GM21825 (cell line): ENCODE measurements around the gene SREBF2.
"Not testable (repeated sequence)": the region's sequence is repeated elsewhere in the genome, so short reads cannot be mapped to it uniquely, and the experiment has no call there.

Experiments used
- ATAC-seq: cut with Tn5 transposase; IDR thresholded peaks from one replicate; pipeline ENCODE4 v1.9.1; 2021; ENCODE audit warnings: mild to moderate bottlenecking, moderate library complexity; ENCODE audit not compliant: unreplicated experiment

Gene SREBF2

GRCh38 chr22:41939981-41940831, 107.3 kb downstream of the SREBF2 start:
- ATAC-seq = peak; percentile 47

- peak; percentile 34 for ATAC-seq
Measured at GRCh38 chr22:41940832-41941765, 108.2 kb downstream of the SREBF2 start.

DNA sequence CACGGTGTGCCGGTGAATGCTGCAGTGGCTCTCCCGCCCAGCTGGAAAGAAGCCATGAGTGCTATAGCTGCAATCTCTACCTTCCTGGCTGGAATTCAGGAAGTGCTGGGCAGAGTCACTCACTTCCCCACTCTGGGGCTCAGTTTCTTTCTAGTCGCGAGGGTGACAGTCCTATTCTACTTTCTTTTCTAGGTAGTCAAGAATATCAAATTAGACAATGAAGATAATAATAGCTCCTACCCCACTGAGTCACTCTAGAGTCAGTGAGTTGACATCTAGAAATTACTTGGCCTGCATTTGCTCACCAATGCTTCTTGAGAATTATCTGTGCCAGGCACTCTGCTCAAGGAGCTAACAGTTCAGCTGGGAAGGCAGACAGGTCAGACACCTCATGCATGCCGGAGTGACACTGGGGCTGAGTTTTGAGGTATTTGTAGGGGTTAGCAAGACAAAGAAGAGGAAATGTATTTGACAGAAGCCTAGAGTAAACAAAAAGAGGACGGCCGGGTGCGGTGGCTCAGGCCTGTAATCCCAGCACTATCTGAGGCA, 110.8 kb downstream of the SREBF2 start:
- ATAC-seq = no peak

- ATAC-seq = peak; percentile 67
Measured at GRCh38 chr22:41946629-41947423, 113.9 kb downstream of the SREBF2 start, which contains the start of gene CENPM. Gene CENPM, minus strand, starts transcription at chr22:41947152. Its CDS starts 76 bp downstream, at chr22:41947076.

GRCh38 chr22:41947424-41948080, 114.6 kb downstream of the SREBF2 start:
- no peak for ATAC-seq

DNA sequence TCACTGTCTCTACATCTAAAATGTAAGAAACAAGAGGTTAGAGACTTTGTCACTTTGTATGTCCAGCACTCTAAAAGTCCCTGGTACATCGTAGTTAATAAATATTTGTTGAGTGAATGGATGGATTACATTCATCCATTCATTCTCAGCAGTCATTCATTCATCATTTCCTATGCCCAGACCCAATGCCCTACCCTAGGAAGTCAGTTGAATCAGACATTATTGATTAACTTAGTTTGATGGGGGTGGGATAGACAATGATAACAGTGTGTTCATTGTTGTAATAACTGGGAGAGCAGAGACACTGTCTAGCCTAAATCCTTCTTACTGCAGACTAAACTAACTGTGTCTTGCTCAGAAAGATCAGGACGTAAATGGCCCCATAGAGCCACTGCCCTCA, 115.2 kb downstream of the SREBF2 start:
- no peak for ATAC-seq

GRCh38 chr22:41948928-41949296, 116.0 kb downstream of the SREBF2 start:
- not testable (repeated sequence) for ATAC-seq

GRCh38 chr22:41949297-41949965, 116.5 kb downstream of the SREBF2 start:
- no peak for ATAC-seq

DNA sequence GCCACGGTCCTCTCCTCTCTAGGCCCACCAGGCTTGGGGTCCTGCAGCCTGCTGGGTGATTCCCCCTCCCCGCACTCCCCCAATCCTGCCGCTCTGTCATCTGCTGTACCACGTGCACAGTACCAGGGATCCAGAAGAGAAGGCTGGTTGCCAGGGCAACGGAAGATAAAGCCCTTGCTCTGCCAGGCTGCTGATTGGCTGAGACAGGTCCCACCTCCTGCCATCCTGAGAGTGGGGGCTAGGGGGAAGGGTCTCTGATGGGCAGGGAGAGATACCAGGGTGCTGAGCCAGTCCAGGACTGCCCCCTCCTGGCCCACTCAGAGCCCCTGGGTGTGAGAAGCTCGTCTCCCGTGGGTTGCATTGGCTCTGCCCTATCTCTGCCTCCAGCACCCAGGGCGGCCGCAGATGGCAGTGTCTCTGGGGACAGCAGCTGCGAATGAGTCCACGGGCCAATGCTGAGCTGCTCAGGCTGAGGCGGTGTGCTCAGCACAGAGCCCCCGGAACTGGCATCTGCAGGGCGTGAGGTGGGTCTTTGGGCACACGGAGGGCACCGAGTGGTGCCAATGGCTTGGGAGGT, 119.1 kb downstream of the SREBF2 start, which contains the start of gene SMIM45:
SMIM45 (plus strand) TSS at position 253 of the 577 bp plus-strand sequence.
- ATAC-seq = no peak

DNA sequence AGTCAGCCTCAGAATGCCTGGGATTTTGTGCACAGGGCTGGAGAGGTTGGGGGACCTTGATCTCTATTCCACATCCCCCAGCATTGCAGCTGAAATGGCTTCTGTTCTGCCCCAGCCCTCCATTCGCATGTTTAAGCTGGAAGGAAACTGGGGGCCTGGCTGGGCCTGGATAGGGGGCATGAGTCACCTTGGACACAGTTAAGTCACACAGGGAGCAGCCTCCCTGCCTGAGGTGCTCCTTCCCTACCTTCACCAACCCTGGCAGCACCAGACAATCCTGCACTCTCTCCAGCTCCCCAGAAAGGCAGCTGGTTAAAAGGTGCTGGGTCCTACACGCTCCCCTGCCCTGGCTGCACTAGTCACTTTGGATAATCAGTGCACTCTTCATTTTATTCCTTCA, 119.8 kb downstream of the SREBF2 start:
- ATAC-seq = no peak
